Panc1 (cell line): ENCODE measurements around the gene ROBO2.

Experiments used
- POLR2AphosphoS5 ChIP-seq: IDR thresholded peaks from 2 replicates; pipeline ENCODE4 v1.6.1; 2012; ENCODE audit warnings: mild to moderate bottlenecking, low read depth, low read length, moderate library complexity
- TCF7L2 ChIP-seq: IDR thresholded peaks from 2 replicates; pipeline ENCODE4 v1.6.1; 2011; ENCODE audit warnings: mild to moderate bottlenecking, low read depth, low read length, inconsistent platforms
- TF ChIP-seq, protein P1 (sequence below): fragments of 450-650 bp; IDR thresholded peaks from 2 replicates; pipeline ENCODE4 v1.5.1; 2017; ENCODE audit warnings: mild to moderate bottlenecking
- TF ChIP-seq, protein P2 (sequence below), 2 experiments: IDR thresholded peaks; 2 replicates each; pipeline ENCODE4 v1.6.1; 2011 to 2012; ENCODE audit warnings: low read depth in 2 of 2, control low read depth in 1 of 2, low read length in 1 of 2, mild to moderate bottlenecking in 1 of 2, moderate library complexity in 1 of 2; ENCODE audit not compliant: insufficient read depth in 1 of 2

- TF ChIP-seq, protein P1, sequence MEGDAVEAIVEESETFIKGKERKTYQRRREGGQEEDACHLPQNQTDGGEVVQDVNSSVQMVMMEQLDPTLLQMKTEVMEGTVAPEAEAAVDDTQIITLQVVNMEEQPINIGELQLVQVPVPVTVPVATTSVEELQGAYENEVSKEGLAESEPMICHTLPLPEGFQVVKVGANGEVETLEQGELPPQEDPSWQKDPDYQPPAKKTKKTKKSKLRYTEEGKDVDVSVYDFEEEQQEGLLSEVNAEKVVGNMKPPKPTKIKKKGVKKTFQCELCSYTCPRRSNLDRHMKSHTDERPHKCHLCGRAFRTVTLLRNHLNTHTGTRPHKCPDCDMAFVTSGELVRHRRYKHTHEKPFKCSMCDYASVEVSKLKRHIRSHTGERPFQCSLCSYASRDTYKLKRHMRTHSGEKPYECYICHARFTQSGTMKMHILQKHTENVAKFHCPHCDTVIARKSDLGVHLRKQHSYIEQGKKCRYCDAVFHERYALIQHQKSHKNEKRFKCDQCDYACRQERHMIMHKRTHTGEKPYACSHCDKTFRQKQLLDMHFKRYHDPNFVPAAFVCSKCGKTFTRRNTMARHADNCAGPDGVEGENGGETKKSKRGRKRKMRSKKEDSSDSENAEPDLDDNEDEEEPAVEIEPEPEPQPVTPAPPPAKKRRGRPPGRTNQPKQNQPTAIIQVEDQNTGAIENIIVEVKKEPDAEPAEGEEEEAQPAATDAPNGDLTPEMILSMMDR: no peak
- no peak for TF ChIP-seq POLR2AphosphoS5
- TF ChIP-seq, protein P2, sequence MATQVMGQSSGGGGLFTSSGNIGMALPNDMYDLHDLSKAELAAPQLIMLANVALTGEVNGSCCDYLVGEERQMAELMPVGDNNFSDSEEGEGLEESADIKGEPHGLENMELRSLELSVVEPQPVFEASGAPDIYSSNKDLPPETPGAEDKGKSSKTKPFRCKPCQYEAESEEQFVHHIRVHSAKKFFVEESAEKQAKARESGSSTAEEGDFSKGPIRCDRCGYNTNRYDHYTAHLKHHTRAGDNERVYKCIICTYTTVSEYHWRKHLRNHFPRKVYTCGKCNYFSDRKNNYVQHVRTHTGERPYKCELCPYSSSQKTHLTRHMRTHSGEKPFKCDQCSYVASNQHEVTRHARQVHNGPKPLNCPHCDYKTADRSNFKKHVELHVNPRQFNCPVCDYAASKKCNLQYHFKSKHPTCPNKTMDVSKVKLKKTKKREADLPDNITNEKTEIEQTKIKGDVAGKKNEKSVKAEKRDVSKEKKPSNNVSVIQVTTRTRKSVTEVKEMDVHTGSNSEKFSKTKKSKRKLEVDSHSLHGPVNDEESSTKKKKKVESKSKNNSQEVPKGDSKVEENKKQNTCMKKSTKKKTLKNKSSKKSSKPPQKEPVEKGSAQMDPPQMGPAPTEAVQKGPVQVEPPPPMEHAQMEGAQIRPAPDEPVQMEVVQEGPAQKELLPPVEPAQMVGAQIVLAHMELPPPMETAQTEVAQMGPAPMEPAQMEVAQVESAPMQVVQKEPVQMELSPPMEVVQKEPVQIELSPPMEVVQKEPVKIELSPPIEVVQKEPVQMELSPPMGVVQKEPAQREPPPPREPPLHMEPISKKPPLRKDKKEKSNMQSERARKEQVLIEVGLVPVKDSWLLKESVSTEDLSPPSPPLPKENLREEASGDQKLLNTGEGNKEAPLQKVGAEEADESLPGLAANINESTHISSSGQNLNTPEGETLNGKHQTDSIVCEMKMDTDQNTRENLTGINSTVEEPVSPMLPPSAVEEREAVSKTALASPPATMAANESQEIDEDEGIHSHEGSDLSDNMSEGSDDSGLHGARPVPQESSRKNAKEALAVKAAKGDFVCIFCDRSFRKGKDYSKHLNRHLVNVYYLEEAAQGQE (IDR thresholded peaks at IDR 0.05; ENCODE audit: insufficient read depth in 1 of 2, low read depth in 2 of 2, low read length in 1 of 2): no peak
- no peak for TF ChIP-seq TCF7L2
These were observed 435.6 kb downstream of the ROBO2 start for GRCh38 chr3:77475507-77475906.
